IMR-90 (cell line): ENCODE results near the gene RCCD1. TPM values are rescaled to one million over a fixed set of nuclear protein-coding genes. Genes with fewer than 3 reads are reported as not detected.
A peak's percentile ranks its signal among the peaks of the same experiment; 100 is the strongest.

ENCODE experiments used
- ATAC-seq: fragments of 200-7000 bp; cut with Tn5 transposase; 2 replicates; pipeline ENCODE4 v1.9.1; 2020; ENCODE audit warnings: low read depth, mild to moderate bottlenecking, moderate library complexity
- BruUV-seq: library from RNA; stranded (reverse); fragments of 400-500 nt; replicated peaks from 2 replicates; lab custom pipeline; 2021; lab: Mats Ljungman, UMichigan
- CTCF ChIA-PET: fragments of 300-600 bp; formaldehyde crosslinking; extraction: SDS; loops from one replicate; lab custom pipeline; 2021; ENCODE audit warnings: antibody characterized with exemption; lab: Yijun Ruan, JAX
- POLR2A ChIA-PET: fragments of 300-600 bp; sonication (Branson Sonifier 250); formaldehyde crosslinking; loops from one replicate; lab custom pipeline; 2022; ENCODE audit warnings: antibody characterized with exemption; ENCODE audit not compliant: unreplicated experiment; lab: Charles Lee
- DNase-seq: peaks from one replicate; pipeline ENCODE4 v3.0.0; 2013
- H2AFZ ChIP-seq: replicated peaks from 2 replicates; pipeline ENCODE3; 2013; ENCODE audit warnings: low read length, mild to moderate bottlenecking; ENCODE audit not compliant: poor library complexity
- H2AK5ac ChIP-seq: 2 replicates; pipeline ENCODE4 v1.6.1; 2013; ENCODE audit warnings: low read depth, low read length, inconsistent platforms
- H2AK9ac ChIP-seq: replicated peaks from 2 replicates; pipeline ENCODE3; 2013; ENCODE audit warnings: mild to moderate bottlenecking, low read depth, low read length, moderate library complexity; ENCODE audit not compliant: poor library complexity
- H2BK120ac ChIP-seq: 2 replicates; pipeline ENCODE4 v1.6.1; 2013; ENCODE audit warnings: low read depth, low read length, inconsistent platforms
- H2BK15ac ChIP-seq: 3 replicates; pipeline ENCODE4 v1.6.1; 2013; ENCODE audit warnings: low read depth, low read length, inconsistent platforms
- H2BK20ac ChIP-seq: 2 replicates; pipeline ENCODE4 v1.6.1; 2013; ENCODE audit warnings: low read depth, mild to moderate bottlenecking, inconsistent platforms, low read length, moderate library complexity
- H2BK5ac ChIP-seq: 2 replicates; pipeline ENCODE4 v1.6.1; 2013; ENCODE audit warnings: mild to moderate bottlenecking, low read depth, low read length, inconsistent platforms; ENCODE audit not compliant: poor library complexity, severe bottlenecking
- H3K14ac ChIP-seq: replicated peaks from 2 replicates; pipeline ENCODE4 v1.6.1; 2013; ENCODE audit warnings: low read depth, low read length, inconsistent platforms
- H3K18ac ChIP-seq: 2 replicates; pipeline ENCODE4 v1.6.1; 2013; ENCODE audit warnings: low read depth, low read length, control low read depth
- H3K23ac ChIP-seq: 2 replicates; pipeline ENCODE4 v1.6.1; 2013; ENCODE audit warnings: low read depth, low read length, inconsistent platforms
- H3K27ac ChIP-seq: 2 replicates; pipeline ENCODE4 v1.5.1; 2013; ENCODE audit warnings: mild to moderate bottlenecking, control low read depth, low read length; ENCODE audit not compliant: insufficient read depth
- H3K27me3 ChIP-seq: 2 replicates; pipeline ENCODE4 v1.6.1; 2013; ENCODE audit warnings: low read length; ENCODE audit not compliant: control insufficient read depth, insufficient read depth
- H3K36me3 ChIP-seq: 2 replicates; pipeline ENCODE4 v1.6.1; 2013; ENCODE audit warnings: low read length, mixed read lengths; ENCODE audit not compliant: control insufficient read depth, insufficient read depth
- H3K4ac ChIP-seq: 2 replicates; pipeline ENCODE4 v1.6.1; 2013; ENCODE audit warnings: low read depth, low read length, inconsistent platforms
- H3K4me1 ChIP-seq: 2 replicates; pipeline ENCODE4 v1.6.1; 2013; ENCODE audit warnings: low read length, mixed read lengths; ENCODE audit not compliant: control insufficient read depth, insufficient read depth
- H3K4me2 ChIP-seq: 2 replicates; pipeline ENCODE4 v1.6.1; 2013; ENCODE audit warnings: low read depth, mild to moderate bottlenecking, control low read depth, low read length, moderate library complexity
- H3K4me3 ChIP-seq: 2 replicates; pipeline ENCODE4 v1.5.1; 2013; ENCODE audit warnings: low read depth, mild to moderate bottlenecking, control low read depth, low read length, moderate library complexity; ENCODE audit not compliant: insufficient read depth
- H3K56ac ChIP-seq: 2 replicates; pipeline ENCODE4 v1.6.1; 2013; ENCODE audit warnings: low read length, inconsistent platforms; ENCODE audit not compliant: insufficient read depth; ENCODE audit errors: extremely low read depth
- H3K79me1 ChIP-seq, 2 experiments: 2 replicates each; pipeline ENCODE4 v1.6.1; 2013; ENCODE audit warnings: low read length in 2 of 2, inconsistent platforms in 1 of 2, low read depth in 1 of 2
- H3K9ac ChIP-seq: 2 replicates; pipeline ENCODE4 v1.6.1; 2013; ENCODE audit warnings: low read depth, low read length, control low read depth
- H3K9me1 ChIP-seq: 2 replicates; pipeline ENCODE4 v1.6.1; 2013; ENCODE audit warnings: low read length, inconsistent platforms; ENCODE audit not compliant: insufficient read depth
- H3K9me3 ChIP-seq: 2 replicates; pipeline ENCODE4 v1.6.1; 2013; ENCODE audit warnings: low read length; ENCODE audit not compliant: control insufficient read depth, insufficient read depth
- H4K20me1 ChIP-seq: 2 replicates; pipeline ENCODE4 v1.6.1; 2013; ENCODE audit warnings: low read length, inconsistent platforms; ENCODE audit not compliant: insufficient read depth
- H4K5ac ChIP-seq: 2 replicates; pipeline ENCODE4 v1.6.1; 2013; ENCODE audit warnings: mild to moderate bottlenecking, low read depth, low read length, control low read depth
- H4K8ac ChIP-seq, 2 experiments: 2 replicates each; pipeline ENCODE4 v1.6.1; 2013; ENCODE audit warnings: low read depth in 2 of 2, low read length in 2 of 2, control low read depth in 1 of 2, inconsistent platforms in 1 of 2
- H4K91ac ChIP-seq: 2 replicates; pipeline ENCODE4 v1.6.1; 2013; ENCODE audit warnings: low read depth, low read length, inconsistent platforms; ENCODE audit not compliant: insufficient read depth
- FOS ChIP-seq: fragments of 150-350 bp; IDR thresholded peaks from 2 replicates; pipeline ENCODE4 v1.6.1; 2016; ENCODE audit warnings: low read depth, low read length
- MXI1 ChIP-seq: IDR thresholded peaks from 2 replicates; pipeline ENCODE4 v1.6.1; 2012; ENCODE audit warnings: low read depth, mild to moderate bottlenecking, low read length, moderate library complexity, borderline replicate concordance
- RAD21 ChIP-seq: IDR thresholded peaks from 2 replicates; pipeline ENCODE4 v1.6.1; 2012; ENCODE audit warnings: low read length, improper control_type of control experiment
- SMC3 ChIP-seq: fragments of 150-350 bp; IDR thresholded peaks from 2 replicates; pipeline ENCODE4 v1.6.1; 2016; ENCODE audit warnings: low read depth, mild to moderate bottlenecking, antibody characterized with exemption, low read length, moderate library complexity
- whole genome bisulfite sequencing, 2 experiments: methylation state at CpG; one replicate each; pipeline versions ENCODE4 v1.1.5 to v1.1.7; 2013; ENCODE audit warnings: missing lambda C conversion rate in 2 of 2; ENCODE audit not compliant: insufficient read length in 1 of 2; ENCODE audit errors: extremely low coverage in 2 of 2; 5-methylcytosine and 5-hydroxymethylcytosine counted together
- dilution Hi-C: fragments of 300-500 bp; cut with HindIII; formaldehyde crosslinking; loops from one replicate; pipeline ENCODE4 v1.14.3; 2018; ENCODE audit warnings: low sequenced_read_pairs; ENCODE audit not compliant: unreplicated experiment
- in situ Hi-C: fragments of 300-500 bp; cut with MboI; formaldehyde crosslinking; loops from 3 replicates; pipeline ENCODE4 v1.14.3; 2019; ENCODE audit warnings: low sequenced_read_pairs, inconsistent platforms, mixed read lengths
- intact Hi-C: fragments of 100-400 bp; cut with micrococcal nuclease; formaldehyde crosslinking; loops from 2 replicates; pipeline ENCODE4 v1.10.0; 2022
- polyA plus RNA-seq, 3 experiments: library from polyadenylated mRNA; depleted of rRNA; stranded (reverse); fragments of >200 nt; gene quantifications; 2 replicates each; pipeline ENCODE4 v1.2.3, GENCODE V29; 2012; ENCODE audit warnings: low replicate concordance in 1 of 3
- total RNA-seq: library from RNA; depleted of rRNA; stranded (reverse); fragments of >200 nt; gene quantifications from 2 replicates; pipeline ENCODE4 v1.2.3, GENCODE V29; 2012
- TF ChIP-seq, protein P1 (sequence below): conservative IDR thresholded peaks from 2 replicates; pipeline ENCODE4 v1.5.1; 2012; ENCODE audit warnings: mild to moderate bottlenecking, low read depth, low read length, improper control_type of control experiment

RCCD1 gene
- total and polyA plus RNA-seq, 2 of the 4 experiments (the other 2 are of a cell fraction), result 3.9 to 9.9 TPM

GRCh38 chr15:90934256-90934948, 20.3 kb upstream of the RCCD1 start:
- ATAC-seq (peak; percentile 51), DNase-seq (peak; percentile 79)
- peak overlapping the region; percentile 96 for H2AFZ ChIP-seq
- no CpG with 5 or more reads among the region's 19 CpGs for WGBS, 2 experiments
- no peak overlapping the region for H2BK15ac ChIP-seq
- H4K8ac ChIP-seq, result peak overlapping the region in 1 of 2 experiments; percentile 69; a peak in 1 of 4 replicates
- no TSS peak for BruUV-seq
- no peak overlapping the region for H3K56ac ChIP-seq
- peaks cover 6% of the 10 kb centered on the region; the same call in 1 of the 2 replicates for H4K20me1 ChIP-seq
- no peak overlapping the region for H3K23ac ChIP-seq
- no peak overlapping the region for H2BK20ac ChIP-seq
- H3K27ac ChIP-seq, result no peak overlapping the region
- TF ChIP-seq RAD21, result peak; percentile 72
- TF ChIP-seq SMC3, result peak; percentile 56
- no peak for TF ChIP-seq MXI1
- TF ChIP-seq FOS, result no peak
- TF ChIP-seq, protein P1, sequence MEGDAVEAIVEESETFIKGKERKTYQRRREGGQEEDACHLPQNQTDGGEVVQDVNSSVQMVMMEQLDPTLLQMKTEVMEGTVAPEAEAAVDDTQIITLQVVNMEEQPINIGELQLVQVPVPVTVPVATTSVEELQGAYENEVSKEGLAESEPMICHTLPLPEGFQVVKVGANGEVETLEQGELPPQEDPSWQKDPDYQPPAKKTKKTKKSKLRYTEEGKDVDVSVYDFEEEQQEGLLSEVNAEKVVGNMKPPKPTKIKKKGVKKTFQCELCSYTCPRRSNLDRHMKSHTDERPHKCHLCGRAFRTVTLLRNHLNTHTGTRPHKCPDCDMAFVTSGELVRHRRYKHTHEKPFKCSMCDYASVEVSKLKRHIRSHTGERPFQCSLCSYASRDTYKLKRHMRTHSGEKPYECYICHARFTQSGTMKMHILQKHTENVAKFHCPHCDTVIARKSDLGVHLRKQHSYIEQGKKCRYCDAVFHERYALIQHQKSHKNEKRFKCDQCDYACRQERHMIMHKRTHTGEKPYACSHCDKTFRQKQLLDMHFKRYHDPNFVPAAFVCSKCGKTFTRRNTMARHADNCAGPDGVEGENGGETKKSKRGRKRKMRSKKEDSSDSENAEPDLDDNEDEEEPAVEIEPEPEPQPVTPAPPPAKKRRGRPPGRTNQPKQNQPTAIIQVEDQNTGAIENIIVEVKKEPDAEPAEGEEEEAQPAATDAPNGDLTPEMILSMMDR, result peak; percentile 89
- H3K4me1 ChIP-seq, result peaks cover 11% of the 10 kb centered on the region
- H3K79me1 ChIP-seq, result peaks cover 28 to 52% of the 10 kb centered on the region in 2 experiments
- ChIA-PET CTCF (interaction anchor here (1.0 to 2.7 kb wide), 5 partner anchors 9 to 71 kb away, joined by 3 to 8 read pairs (median 4); no protein-coding TSS in a partner anchor), POLR2A (interaction anchor here (0.7 kb wide), 1 partner anchor 533 kb away, joined by 3 read pairs; no protein-coding TSS in a partner anchor)
- H3K4me3 ChIP-seq, result peak overlapping the region; percentile 76
- no peaks in the 10 kb centered on the region for H3K9me3 ChIP-seq
- H3K4me2 ChIP-seq, result peak overlapping the region; percentile 85
- H3K9ac ChIP-seq, result no peak overlapping the region
- peaks cover 8% of the 10 kb centered on the region for H3K36me3 ChIP-seq
- no peak overlapping the region for H2BK5ac ChIP-seq
- H3K14ac ChIP-seq, result no peak overlapping the region
- peaks cover 13% of the 10 kb centered on the region for H3K9me1 ChIP-seq
- no peak overlapping the region; the same call in 1 of the 2 replicates for H2BK120ac ChIP-seq
- H4K91ac ChIP-seq, result no peak overlapping the region
- peak overlapping the region; percentile 39 for H2AK9ac ChIP-seq
- in situ Hi-C loops, result no loop called here
- H4K5ac ChIP-seq, result no peak overlapping the region
- no peak overlapping the region for H3K4ac ChIP-seq
- H3K27me3 ChIP-seq, result no peaks in the 10 kb centered on the region
- no peak overlapping the region for H3K18ac ChIP-seq
- intact Hi-C loops, result loop anchor here (1.0 to 2.0 kb wide), 3 partner anchors 32 to 614 kb away; partner anchors contain the start of gene MAN2A2
- H2AK5ac ChIP-seq, result no peak overlapping the region
- dilution Hi-C loops, result no loop called here
